GM12891 (cell line): ENCODE measurements around the gene HAGH.

ENCODE experiments used
- PAX5 ChIP-seq: IDR thresholded peaks from 2 replicates; pipeline ENCODE4 v1.6.1; 2011; ENCODE audit warnings: low read length, moderate library complexity, mild to moderate bottlenecking; ENCODE audit not compliant: insufficient read depth, severe bottlenecking
- POLR2A ChIP-seq: IDR thresholded peaks from 2 replicates; pipeline ENCODE4 v1.6.1; 2011; ENCODE audit warnings: low read depth, low read length, control low read depth
- POLR2AphosphoS5 ChIP-seq: IDR thresholded peaks from 2 replicates; pipeline ENCODE4 v1.6.1; 2011; ENCODE audit warnings: low read depth, low read length, control low read depth
- POU2F2 ChIP-seq: IDR thresholded peaks from 2 replicates; pipeline ENCODE4 v1.6.1; 2011; ENCODE audit warnings: low read depth, mild to moderate bottlenecking, control low read depth, low read length, moderate library complexity
- SPI1 ChIP-seq: IDR thresholded peaks from 2 replicates; pipeline ENCODE4 v1.6.1; 2011; ENCODE audit warnings: low read depth, low read length, control low read depth
- TAF1 ChIP-seq: IDR thresholded peaks from 2 replicates; pipeline ENCODE4 v1.6.1; 2011; ENCODE audit warnings: low read depth, low read length, control low read depth

DNA sequence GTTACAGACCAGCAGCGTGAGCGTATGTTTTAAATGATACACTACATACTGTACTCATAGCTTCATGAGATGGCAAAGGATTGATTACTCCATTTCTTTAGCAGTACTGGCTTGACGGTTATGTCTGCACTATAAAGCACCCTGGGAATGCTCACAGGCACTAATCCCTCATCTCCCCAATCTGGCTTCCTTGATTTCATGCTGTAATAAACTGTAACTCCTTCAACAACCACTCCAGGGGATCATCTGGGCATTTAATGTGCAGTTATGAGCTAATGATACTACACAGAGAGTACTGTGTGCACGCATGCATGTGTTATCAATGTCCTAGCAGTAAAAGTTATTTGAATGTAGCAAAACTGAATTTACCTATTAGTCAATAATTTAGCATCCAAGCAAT, 25.2 kb upstream of the HAGH start:
- TF ChIP-seq POLR2A (no peak), POLR2AphosphoS5 (no peak), TAF1 (no peak), POU2F2 (no peak), SPI1 (no peak), PAX5 (no peak)
